H9 (cell line): ENCODE measurements around the gene RINT1. TPM values are rescaled to one million over a fixed set of nuclear protein-coding genes. Genes with fewer than 3 reads are reported as not detected.

Experiments
- DNase-seq: peaks from one replicate; pipeline ENCODE4 v3.0.0-alpha.2; 2017
- H2AFZ ChIP-seq: one replicate; pipeline ENCODE4 v1.6.1; 2013; ENCODE audit warnings: mild to moderate bottlenecking, low read length, control low read depth, moderate library complexity
- H2AK5ac ChIP-seq: 2 replicates; pipeline ENCODE4 v1.6.1; 2013; ENCODE audit warnings: low read length, control low read depth, mixed read lengths; ENCODE audit not compliant: insufficient read length
- H2BK120ac ChIP-seq: one replicate; pipeline ENCODE4 v1.6.1; 2013; ENCODE audit warnings: low read depth, mild to moderate bottlenecking, low read length, control low read depth, inconsistent platforms; ENCODE audit not compliant: poor library complexity, severe bottlenecking
- H2BK12ac ChIP-seq: 2 replicates; pipeline ENCODE4 v1.6.1; 2013; ENCODE audit warnings: low read length, control low read depth, mixed read lengths, low read depth; ENCODE audit not compliant: insufficient read length
- H2BK15ac ChIP-seq: 2 replicates; pipeline ENCODE4 v1.6.1; 2013; ENCODE audit warnings: low read depth, low read length, control low read depth
- H2BK20ac ChIP-seq: one replicate; pipeline ENCODE4 v1.6.1; 2013; ENCODE audit warnings: low read depth, mild to moderate bottlenecking, low read length, control low read depth, inconsistent platforms; ENCODE audit not compliant: poor library complexity, severe bottlenecking
- H2BK5ac ChIP-seq: 2 replicates; pipeline ENCODE4 v1.6.1; 2013; ENCODE audit warnings: low read length, control low read depth, mixed read lengths; ENCODE audit not compliant: insufficient read length
- H3K14ac ChIP-seq: 2 replicates; pipeline ENCODE4 v1.6.1; 2013; ENCODE audit warnings: low read length, control low read depth; ENCODE audit not compliant: insufficient read depth
- H3K18ac ChIP-seq: 2 replicates; pipeline ENCODE4 v1.6.1; 2013; ENCODE audit warnings: low read depth, mild to moderate bottlenecking, mixed read lengths, low read length, control low read depth; ENCODE audit not compliant: insufficient read length
- H3K23ac ChIP-seq: 2 replicates; pipeline ENCODE4 v1.6.1; 2013; ENCODE audit warnings: low read length, control low read depth, mixed read lengths, low read depth; ENCODE audit not compliant: insufficient read length
- H3K23me2 ChIP-seq: 2 replicates; pipeline ENCODE4 v1.6.1; 2013; ENCODE audit warnings: low read depth, mild to moderate bottlenecking, mixed read lengths, low read length, control low read depth; ENCODE audit not compliant: insufficient read length, poor library complexity, severe bottlenecking
- H3K27ac ChIP-seq: 2 replicates; pipeline ENCODE4 v1.5.1; 2013; ENCODE audit warnings: low read length, control low read depth, mixed read lengths, low read depth; ENCODE audit not compliant: insufficient read length
- H3K27me3 ChIP-seq: 2 replicates; pipeline ENCODE4 v1.6.1; 2013; ENCODE audit warnings: low read length, control low read depth, inconsistent platforms; ENCODE audit not compliant: insufficient read depth
- H3K4ac ChIP-seq: 2 replicates; pipeline ENCODE4 v1.6.1; 2013; ENCODE audit warnings: low read depth, mild to moderate bottlenecking, control low read depth, inconsistent platforms, low read length, moderate library complexity
- H3K4me1 ChIP-seq: 2 replicates; pipeline ENCODE4 v1.6.1; 2013; ENCODE audit warnings: low read length, control low read depth, inconsistent platforms; ENCODE audit not compliant: insufficient read depth
- H3K4me2 ChIP-seq: 2 replicates; pipeline ENCODE4 v1.6.1; 2013; ENCODE audit warnings: low read length, control low read depth, mixed read lengths; ENCODE audit not compliant: insufficient read length, insufficient read depth
- H3K56ac ChIP-seq: 2 replicates; pipeline ENCODE4 v1.6.1; 2013; ENCODE audit warnings: low read depth, mild to moderate bottlenecking, mixed read lengths, low read length, control low read depth; ENCODE audit not compliant: insufficient read length
- H3K79me1 ChIP-seq: 2 replicates; pipeline ENCODE4 v1.6.1; 2013; ENCODE audit warnings: low read depth, mild to moderate bottlenecking, moderate library complexity, low read length, control low read depth, inconsistent platforms; ENCODE audit not compliant: insufficient read depth, poor library complexity, severe bottlenecking
- H3K79me2 ChIP-seq: 2 replicates; pipeline ENCODE4 v1.6.1; 2013; ENCODE audit warnings: low read length, control low read depth, inconsistent platforms; ENCODE audit not compliant: insufficient read depth
- H3K9ac ChIP-seq: 2 replicates; pipeline ENCODE4 v1.6.1; 2013; ENCODE audit warnings: low read length, control low read depth, mixed read lengths; ENCODE audit not compliant: insufficient read length; ENCODE audit errors: extremely low read depth
- H3K9me3 ChIP-seq: one replicate; pipeline ENCODE4 v1.6.1; 2013; ENCODE audit warnings: low read depth, low read length, inconsistent platforms; ENCODE audit not compliant: control insufficient read depth
- H3T11ph ChIP-seq: one replicate; pipeline ENCODE4 v1.6.1; 2013; ENCODE audit warnings: mild to moderate bottlenecking, low read length, control low read depth, inconsistent platforms
- H4K20me1 ChIP-seq: one replicate; pipeline ENCODE4 v1.6.1; 2013; ENCODE audit not compliant: control insufficient read depth, insufficient read length, insufficient read depth
- H4K5ac ChIP-seq: 2 replicates; pipeline ENCODE4 v1.6.1; 2013; ENCODE audit warnings: low read depth, mild to moderate bottlenecking, mixed read lengths, low read length, control low read depth; ENCODE audit not compliant: insufficient read length
- H4K8ac ChIP-seq: replicated peaks from 2 replicates; pipeline ENCODE4 v1.6.1; 2013; ENCODE audit warnings: low read length, control low read depth, mixed read lengths, low read depth; ENCODE audit not compliant: insufficient read length
- H4K91ac ChIP-seq: 2 replicates; pipeline ENCODE4 v1.6.1; 2013; ENCODE audit warnings: low read depth, mild to moderate bottlenecking, moderate library complexity, mixed read lengths, low read length, control low read depth; ENCODE audit not compliant: insufficient read length
- H3K27ac Mint-ChIP-seq, 3 experiments: 2 replicates in 2 of 3; 3 replicates in 1 of 3; pipeline ENCODE4 v1.8.0; 2020 to 2021; ENCODE audit warnings: mixed read lengths in 3 of 3, mild to moderate bottlenecking in 1 of 3, moderate library complexity in 1 of 3
- H3K27me3 Mint-ChIP-seq: 2 replicates; pipeline ENCODE4 v1.8.0; 2021; ENCODE audit warnings: low read depth, mild to moderate bottlenecking, moderate library complexity, mixed read lengths
- H3K36me3 Mint-ChIP-seq, 3 experiments: 2 replicates in 2 of 3; 3 replicates in 1 of 3; pipeline ENCODE4 v1.8.0; 2020 to 2021; ENCODE audit warnings: low read depth in 3 of 3, mixed read lengths in 3 of 3; ENCODE audit not compliant: insufficient read depth in 1 of 3
- H3K4me1 Mint-ChIP-seq, 2 experiments: 2 replicates each; pipeline ENCODE4 v1.8.0; 2020; ENCODE audit warnings: mixed read lengths in 2 of 2
- H3K4me3 Mint-ChIP-seq, 2 experiments: 2 replicates in 1 of 2; 3 replicates in 1 of 2; pipeline ENCODE4 v1.8.0; 2020 to 2021; ENCODE audit warnings: mild to moderate bottlenecking in 2 of 2, mixed read lengths in 2 of 2, moderate library complexity in 1 of 2
- H3K9me3 Mint-ChIP-seq, 2 experiments: 2 replicates in 1 of 2; 3 replicates in 1 of 2; pipeline ENCODE4 v1.8.0; 2020; ENCODE audit warnings: mild to moderate bottlenecking in 2 of 2, mixed read lengths in 2 of 2, moderate library complexity in 1 of 2
- WGBS: extraction: QIAGEN DNeasy Blood & Tissue Kit; methylation state at CpG from one replicate; pipeline ENCODE4 v1.1.7; 2013; ENCODE audit warnings: missing lambda C conversion rate, low lambda C conversion rate, mixed read lengths; ENCODE audit not compliant: insufficient read length; ENCODE audit errors: extremely low coverage; 5-methylcytosine and 5-hydroxymethylcytosine counted together
- total RNA-seq: library from RNA; stranded (reverse); gene quantifications from 2 replicates; pipeline ENCODE4 v1.2.1, GENCODE V29; 2021
- TF ChIP-seq, protein P1 (sequence below): fragments of 200-600 bp; sonication (generic); conservative IDR thresholded peaks from 3 replicates; pipeline ENCODE4 v1.8.0; 2021; ENCODE audit warnings: antibody characterized with exemption, mild to moderate bottlenecking

RINT1 gene
- total RNA-seq, 1 experiment from 2014 or later, result 21.5 TPM

DNA sequence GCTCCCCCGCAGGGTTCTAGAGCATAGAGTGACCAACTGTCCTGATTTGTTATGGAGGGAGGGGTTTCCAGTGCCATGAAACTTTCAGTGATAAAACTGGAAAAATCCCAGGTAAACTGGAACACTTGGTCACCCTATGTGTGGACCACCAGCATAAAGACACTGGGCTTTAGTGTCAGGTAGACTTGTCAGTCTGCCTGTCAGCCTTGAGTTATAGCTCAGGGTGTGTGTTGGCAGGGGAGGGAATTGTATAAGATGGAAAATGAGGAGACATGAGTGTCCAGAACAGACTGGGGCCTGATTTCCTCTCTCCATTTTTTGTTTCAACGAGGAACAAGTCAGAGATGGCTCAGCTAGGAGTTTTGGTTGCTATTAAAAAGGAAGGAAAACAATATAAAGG is 59.5 kb downstream of the RINT1 start:
- H2BK5ac ChIP-seq, result no peak overlapping the region
- Mint-ChIP-seq H3K9me3 (no peaks in the 10 kb centered on the region), H3K27me3 (no peaks in the 10 kb centered on the region), H3K4me1 (peaks cover 8 to 10% of the 10 kb centered on the region in 2 experiments), H3K4me3 (no peak overlapping the region), H3K27ac (no peak overlapping the region), H3K36me3 (no peaks in the 10 kb centered on the region)
- TF ChIP-seq, protein P1, sequence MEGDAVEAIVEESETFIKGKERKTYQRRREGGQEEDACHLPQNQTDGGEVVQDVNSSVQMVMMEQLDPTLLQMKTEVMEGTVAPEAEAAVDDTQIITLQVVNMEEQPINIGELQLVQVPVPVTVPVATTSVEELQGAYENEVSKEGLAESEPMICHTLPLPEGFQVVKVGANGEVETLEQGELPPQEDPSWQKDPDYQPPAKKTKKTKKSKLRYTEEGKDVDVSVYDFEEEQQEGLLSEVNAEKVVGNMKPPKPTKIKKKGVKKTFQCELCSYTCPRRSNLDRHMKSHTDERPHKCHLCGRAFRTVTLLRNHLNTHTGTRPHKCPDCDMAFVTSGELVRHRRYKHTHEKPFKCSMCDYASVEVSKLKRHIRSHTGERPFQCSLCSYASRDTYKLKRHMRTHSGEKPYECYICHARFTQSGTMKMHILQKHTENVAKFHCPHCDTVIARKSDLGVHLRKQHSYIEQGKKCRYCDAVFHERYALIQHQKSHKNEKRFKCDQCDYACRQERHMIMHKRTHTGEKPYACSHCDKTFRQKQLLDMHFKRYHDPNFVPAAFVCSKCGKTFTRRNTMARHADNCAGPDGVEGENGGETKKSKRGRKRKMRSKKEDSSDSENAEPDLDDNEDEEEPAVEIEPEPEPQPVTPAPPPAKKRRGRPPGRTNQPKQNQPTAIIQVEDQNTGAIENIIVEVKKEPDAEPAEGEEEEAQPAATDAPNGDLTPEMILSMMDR, result no peak
- no peak overlapping the region for H3K9ac ChIP-seq
- no peak overlapping the region for H3K14ac ChIP-seq
- H2BK15ac ChIP-seq, result no peak overlapping the region
- no peak overlapping the region for H3K56ac ChIP-seq
- H3K27ac ChIP-seq, result no peak overlapping the region
- H4K20me1 ChIP-seq, result no peaks in the 10 kb centered on the region
- H3K9me3 ChIP-seq, result no peaks in the 10 kb centered on the region
- H3K79me1 ChIP-seq, result no peaks in the 10 kb centered on the region
- H3K4me1 ChIP-seq, result peaks cover 2% of the 10 kb centered on the region; the same call in 1 of the 2 replicates
- H2BK12ac ChIP-seq, result no peak overlapping the region
- H3K23ac ChIP-seq, result no peak overlapping the region
- H2AK5ac ChIP-seq, result no peak overlapping the region
- H2BK20ac ChIP-seq, result no peak overlapping the region
- H3K4ac ChIP-seq, result no peak overlapping the region
- WGBS, result no CpG with 5 or more reads among the region's 2 CpGs
- no peak overlapping the region for H3T11ph ChIP-seq
- H2BK120ac ChIP-seq, result no peak overlapping the region
- DNase-seq, result no peak
- H3K79me2 ChIP-seq, result no peaks in the 10 kb centered on the region
- no peaks in the 10 kb centered on the region for H3K27me3 ChIP-seq
- no peak overlapping the region for H4K5ac ChIP-seq
- H4K91ac ChIP-seq, result no peak overlapping the region
- H4K8ac ChIP-seq, result no peak overlapping the region
- no peak overlapping the region for H2AFZ ChIP-seq
- no peaks in the 10 kb centered on the region for H3K23me2 ChIP-seq
- H3K4me2 ChIP-seq, result no peak overlapping the region
- H3K18ac ChIP-seq, result no peak overlapping the region
